ENCODE measurements around the gene CCL7. TPM values are rescaled to one million over a fixed set of nuclear protein-coding genes. Genes with fewer than 3 reads are reported as not detected.

Gene CCL7
- polyA plus RNA-seq, 1 experiment: 0.87 TPM

DNA sequence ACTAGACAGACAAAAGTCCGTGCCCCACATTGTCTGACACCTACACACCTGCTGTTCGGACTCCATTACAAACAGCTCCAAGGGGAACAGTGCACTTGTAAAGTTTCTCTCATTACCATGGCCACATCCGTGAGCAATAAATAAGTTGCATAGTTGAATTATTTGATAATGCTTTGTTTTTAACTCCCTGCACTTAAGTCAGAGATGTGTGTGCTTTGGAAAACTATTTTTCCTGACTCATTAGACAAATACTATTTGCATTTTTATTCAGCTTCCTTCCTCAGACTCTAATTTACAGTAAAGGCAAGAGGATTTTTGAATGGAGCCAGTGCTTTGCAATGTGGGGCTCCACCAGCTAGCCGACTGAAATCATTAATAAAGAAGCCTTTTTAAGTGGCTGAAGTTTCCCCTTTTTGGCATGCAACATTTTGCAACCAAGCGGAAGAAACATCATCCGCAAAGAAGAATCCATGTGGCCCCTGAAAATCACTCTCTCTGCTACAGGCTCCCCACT lies 21.5 kb upstream of the CCL7 start:
- Histone ChIP-seq H3K27me3 (ENCODE audit: control insufficient read depth, insufficient read depth, low read length) (no peaks in the 10 kb centered on the region), H3K36me3 (ENCODE audit: control insufficient read depth, insufficient read depth, low read length) (no peaks in the 10 kb centered on the region), H3K4me3 (ENCODE audit: low read depth, low read length) (no peak overlapping the region)
- ChIA-PET POLR2A (no interaction called here), CTCF (interaction anchor here (0.6 to 3.8 kb wide), 13 partner anchors 10 to 1465 kb away, joined by 3 to 34 read pairs (median 3); partner anchors contain the start of gene CCL1)
- TF ChIP-seq, protein P1, sequence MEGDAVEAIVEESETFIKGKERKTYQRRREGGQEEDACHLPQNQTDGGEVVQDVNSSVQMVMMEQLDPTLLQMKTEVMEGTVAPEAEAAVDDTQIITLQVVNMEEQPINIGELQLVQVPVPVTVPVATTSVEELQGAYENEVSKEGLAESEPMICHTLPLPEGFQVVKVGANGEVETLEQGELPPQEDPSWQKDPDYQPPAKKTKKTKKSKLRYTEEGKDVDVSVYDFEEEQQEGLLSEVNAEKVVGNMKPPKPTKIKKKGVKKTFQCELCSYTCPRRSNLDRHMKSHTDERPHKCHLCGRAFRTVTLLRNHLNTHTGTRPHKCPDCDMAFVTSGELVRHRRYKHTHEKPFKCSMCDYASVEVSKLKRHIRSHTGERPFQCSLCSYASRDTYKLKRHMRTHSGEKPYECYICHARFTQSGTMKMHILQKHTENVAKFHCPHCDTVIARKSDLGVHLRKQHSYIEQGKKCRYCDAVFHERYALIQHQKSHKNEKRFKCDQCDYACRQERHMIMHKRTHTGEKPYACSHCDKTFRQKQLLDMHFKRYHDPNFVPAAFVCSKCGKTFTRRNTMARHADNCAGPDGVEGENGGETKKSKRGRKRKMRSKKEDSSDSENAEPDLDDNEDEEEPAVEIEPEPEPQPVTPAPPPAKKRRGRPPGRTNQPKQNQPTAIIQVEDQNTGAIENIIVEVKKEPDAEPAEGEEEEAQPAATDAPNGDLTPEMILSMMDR (IDR thresholded peaks at IDR 0.05; ENCODE audit: insufficient read depth, low read depth, low read length): no peak
- DNase-seq (ENCODE audit: low read depth): peak; percentile 94

DNA sequence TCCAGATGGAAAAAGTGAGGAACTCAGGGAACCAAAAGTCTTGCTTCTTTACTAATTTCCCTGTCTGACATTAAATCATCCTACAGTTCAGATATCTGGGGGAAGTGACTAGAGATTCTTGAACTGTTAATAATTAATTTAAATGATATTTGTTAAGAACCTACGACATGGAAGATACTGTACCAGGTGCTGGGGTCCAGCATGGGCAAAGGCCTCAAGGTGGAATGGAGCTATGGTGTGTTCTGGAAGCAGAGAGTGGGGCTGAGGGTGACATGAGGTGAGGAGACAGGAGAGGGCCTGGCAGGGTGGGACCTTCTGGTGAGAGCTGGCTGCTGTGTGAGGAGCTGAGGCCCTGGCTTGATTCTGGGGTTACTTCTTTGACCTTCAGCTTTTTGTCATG lies 21.0 kb upstream of the CCL7 start:
- Histone ChIP-seq H3K27me3 (ENCODE audit: control insufficient read depth, insufficient read depth, low read length) (no peaks in the 10 kb centered on the region), H3K4me3 (ENCODE audit: low read depth, low read length) (no peak overlapping the region), H3K36me3 (ENCODE audit: control insufficient read depth, insufficient read depth, low read length) (no peaks in the 10 kb centered on the region)
- TF ChIP-seq, protein P1 (IDR thresholded peaks at IDR 0.05; ENCODE audit: insufficient read depth, low read depth, low read length): no peak
- POLR2A ChIA-PET: no interaction called here
- CTCF ChIA-PET: interaction anchor here (0.7 to 3.8 kb wide), 12 partner anchors 10 to 118 kb away, joined by 3 to 34 read pairs (median 4); partner anchors contain the start of gene CCL1
- DNase-seq (ENCODE audit: low read depth): no peak

DNA sequence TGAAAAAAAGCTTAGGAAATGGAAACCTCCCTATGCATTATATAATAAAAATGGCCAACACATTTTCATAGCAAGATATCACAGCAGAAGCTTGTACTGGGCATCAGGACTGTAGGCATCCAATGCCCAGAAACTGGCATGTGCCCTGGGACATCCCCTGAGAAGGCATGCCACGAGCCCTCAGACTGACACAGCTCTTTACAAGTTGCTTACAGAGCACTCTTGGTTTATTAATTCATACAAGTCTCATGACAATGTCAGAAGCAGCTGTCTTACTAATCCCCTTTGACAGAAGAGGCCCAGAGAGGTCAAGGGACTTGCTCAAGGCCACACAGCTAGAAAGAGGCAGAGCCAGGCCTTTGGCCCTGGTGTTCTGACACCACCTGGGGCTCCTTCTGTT lies 20.5 kb upstream of the CCL7 start:
- H3K36me3 ChIP-seq (ENCODE audit: control insufficient read depth, insufficient read depth, low read length): no peaks in the 10 kb centered on the region
- H3K27me3 ChIP-seq (ENCODE audit: control insufficient read depth, insufficient read depth, low read length): no peaks in the 10 kb centered on the region
- no peak overlapping the region for H3K4me3 ChIP-seq (ENCODE audit: low read depth, low read length)
- DNase-seq (ENCODE audit: low read depth): no peak
- TF ChIP-seq, protein P1 (IDR thresholded peaks at IDR 0.05; ENCODE audit: insufficient read depth, low read depth, low read length): no peak
- CTCF ChIA-PET: interaction anchor here (0.9 to 3.8 kb wide), 9 partner anchors 16 to 118 kb away, joined by 3 to 34 read pairs (median 4); partner anchors contain the start of gene CCL1
- POLR2A ChIA-PET: interaction anchor here (0.6 kb wide), 1 partner anchor 712 kb away, joined by 3 read pairs; the partner anchor contains the start of genes CCT6B and ZNF830

DNA sequence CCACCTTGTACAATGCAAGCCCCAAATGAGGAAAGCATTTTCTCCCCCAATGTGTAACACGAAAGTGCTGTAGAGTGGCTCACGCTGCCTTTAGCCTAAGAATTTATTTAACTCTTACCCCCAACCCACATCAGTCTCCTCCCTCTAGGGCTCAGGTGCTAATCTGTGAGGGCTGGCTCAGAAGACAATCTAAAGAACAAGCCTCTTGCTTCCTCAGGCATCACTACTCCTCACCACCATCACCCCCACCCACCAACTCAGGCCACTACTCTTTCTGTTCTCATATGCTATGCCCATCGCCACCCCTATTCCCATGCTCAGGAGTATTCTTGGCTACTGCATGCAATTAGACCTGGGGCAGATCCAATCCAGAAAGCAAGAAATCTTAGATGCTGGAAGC lies 18.8 kb upstream of the CCL7 start:
- Histone ChIP-seq H3K27me3 (ENCODE audit: control insufficient read depth, insufficient read depth, low read length) (no peaks in the 10 kb centered on the region), H3K4me3 (ENCODE audit: low read depth, low read length) (no peak overlapping the region), H3K36me3 (ENCODE audit: control insufficient read depth, insufficient read depth, low read length) (no peaks in the 10 kb centered on the region)
- ChIA-PET CTCF (interaction anchor here (2.3 to 3.8 kb wide), 3 partner anchors 50 to 110 kb away, joined by 12 to 34 read pairs (median 25); partner anchors contain the start of gene CCL1), POLR2A (no interaction called here)
- DNase-seq (ENCODE audit: low read depth): no peak
- TF ChIP-seq, protein P1 (IDR thresholded peaks at IDR 0.05; ENCODE audit: insufficient read depth, low read depth, low read length): no peak

DNA sequence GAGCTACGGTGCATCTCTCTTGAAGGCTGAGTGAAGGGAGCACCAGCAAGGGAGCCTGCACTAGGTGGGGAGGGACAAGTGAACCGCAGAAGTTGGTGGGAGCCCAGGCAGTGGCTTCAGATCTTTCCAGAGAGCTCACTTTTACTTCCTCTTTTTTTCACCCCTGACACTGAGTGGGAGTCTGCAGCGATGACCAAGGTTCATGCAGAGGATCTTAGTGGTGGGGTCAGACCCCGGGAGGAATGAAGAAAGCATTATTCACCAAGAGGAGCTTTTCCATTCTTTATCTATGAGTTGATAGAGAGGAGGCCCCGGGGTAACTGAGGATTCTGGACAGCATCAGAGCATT lies 18.0 kb upstream of the CCL7 start:
- ChIA-PET CTCF (interaction anchor here (0.8 to 2.3 kb wide), 7 partner anchors 29 to 109 kb away, joined by 3 to 27 read pairs (median 3); partner anchors contain the start of gene CCL13), POLR2A (interaction anchor here (0.5 to 0.6 kb wide), 2 partner anchors 61 to 967 kb away, joined by 3 read pairs; no protein-coding TSS in a partner anchor)
- H3K27me3 ChIP-seq (ENCODE audit: control insufficient read depth, insufficient read depth, low read length): no peaks in the 10 kb centered on the region
- no peak overlapping the region for H3K4me3 ChIP-seq (ENCODE audit: low read depth, low read length)
- DNase-seq (ENCODE audit: low read depth): no peak
- TF ChIP-seq, protein P1 (IDR thresholded peaks at IDR 0.05; ENCODE audit: insufficient read depth, low read depth, low read length): no peak
- no peaks in the 10 kb centered on the region for H3K36me3 ChIP-seq (ENCODE audit: control insufficient read depth, insufficient read depth, low read length)

Data from BJ (cell line).